ENCODE measurements around the gene CBY3.

DNA sequence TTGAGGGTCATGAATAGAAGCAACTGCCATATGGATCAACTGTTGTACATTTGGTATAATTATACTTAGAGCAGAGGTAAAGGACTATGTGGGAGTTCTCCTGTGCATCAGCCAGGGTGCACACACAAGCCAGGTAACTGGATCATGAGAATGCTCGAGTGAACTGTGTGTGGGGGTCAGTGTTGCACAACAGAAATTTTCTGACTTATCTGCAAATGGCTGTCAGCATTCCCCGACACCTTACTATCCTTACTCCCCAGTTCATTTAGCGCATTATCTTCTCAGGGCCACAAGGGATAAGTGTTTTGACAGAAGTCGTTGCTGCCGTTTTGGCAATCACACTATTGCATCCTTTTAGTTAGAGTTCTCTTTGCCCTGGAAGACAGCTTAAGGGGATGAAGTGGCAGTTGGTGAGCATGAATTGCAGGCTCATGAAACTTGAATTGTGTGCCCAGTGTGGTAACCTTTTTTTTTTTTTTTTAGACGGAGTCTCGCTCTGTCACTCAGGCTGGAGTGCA, 19.6 kb upstream of the CBY3 start:
- TF ChIP-seq, protein P1, sequence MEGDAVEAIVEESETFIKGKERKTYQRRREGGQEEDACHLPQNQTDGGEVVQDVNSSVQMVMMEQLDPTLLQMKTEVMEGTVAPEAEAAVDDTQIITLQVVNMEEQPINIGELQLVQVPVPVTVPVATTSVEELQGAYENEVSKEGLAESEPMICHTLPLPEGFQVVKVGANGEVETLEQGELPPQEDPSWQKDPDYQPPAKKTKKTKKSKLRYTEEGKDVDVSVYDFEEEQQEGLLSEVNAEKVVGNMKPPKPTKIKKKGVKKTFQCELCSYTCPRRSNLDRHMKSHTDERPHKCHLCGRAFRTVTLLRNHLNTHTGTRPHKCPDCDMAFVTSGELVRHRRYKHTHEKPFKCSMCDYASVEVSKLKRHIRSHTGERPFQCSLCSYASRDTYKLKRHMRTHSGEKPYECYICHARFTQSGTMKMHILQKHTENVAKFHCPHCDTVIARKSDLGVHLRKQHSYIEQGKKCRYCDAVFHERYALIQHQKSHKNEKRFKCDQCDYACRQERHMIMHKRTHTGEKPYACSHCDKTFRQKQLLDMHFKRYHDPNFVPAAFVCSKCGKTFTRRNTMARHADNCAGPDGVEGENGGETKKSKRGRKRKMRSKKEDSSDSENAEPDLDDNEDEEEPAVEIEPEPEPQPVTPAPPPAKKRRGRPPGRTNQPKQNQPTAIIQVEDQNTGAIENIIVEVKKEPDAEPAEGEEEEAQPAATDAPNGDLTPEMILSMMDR (IDR thresholded peaks at IDR 0.05; ENCODE audit: low read depth, low read length), result no peak
- TF ChIP-seq EZH2phosphoT487 (IDR thresholded peaks at IDR 0.05; ENCODE audit: low read depth), result no peak
